ENCODE results near the gene CREG1. TPM values are rescaled to one million over a fixed set of nuclear protein-coding genes. Genes with fewer than 3 reads are reported as not detected.
A peak's percentile ranks its signal among the peaks of the same experiment; 100 is the strongest.

CREG1 gene
- total RNA-seq, 2 experiments from 2014 or later: 9.8 to 11.2 TPM

- Mint-ChIP-seq H3K4me3 (no peak overlapping the region), H3K4me1 (peaks cover 7% of the 10 kb centered on the region), H3K27ac (no peak overlapping the region), H3K9me3 (no peaks in the 10 kb centered on the region), H3K27me3 (peaks cover 8% of the 10 kb centered on the region), H3K36me3 (no peaks in the 10 kb centered on the region)
- peak; percentile 67 for DNase-seq
- POLR2A ChIA-PET: interaction anchor here (1.2 to 3.1 kb wide), 3 partner anchors 16 to 121 kb away, joined by 3 to 12 read pairs (median 3); partner anchors contain the start of gene CD247
- ATAC-seq (ENCODE audit: low read depth): peak; percentile 66
Measured at GRCh38 chr1:167533851-167534300, 19.7 kb downstream of the CREG1 start.

GRCh38 chr1:167532964-167533824, 20.4 kb downstream of the CREG1 start:
- Mint-ChIP-seq H3K4me1 (peaks cover 3% of the 10 kb centered on the region), H3K4me3 (no peak overlapping the region), H3K27ac (no peak overlapping the region), H3K27me3 (peaks cover 8% of the 10 kb centered on the region), H3K9me3 (no peaks in the 10 kb centered on the region), H3K36me3 (no peaks in the 10 kb centered on the region)
- POLR2A ChIA-PET: interaction anchor here (1.2 to 3.1 kb wide), 3 partner anchors 15 to 120 kb away, joined by 3 to 12 read pairs (median 3); partner anchors contain the start of gene CD247
- DNase-seq (no peak), ATAC-seq (ENCODE audit: low read depth) (no peak)

GRCh38 chr1:167532375-167532774, 21.2 kb downstream of the CREG1 start:
- Mint-ChIP-seq H3K4me1 (peaks cover 3% of the 10 kb centered on the region), H3K27ac (no peak overlapping the region), H3K36me3 (no peaks in the 10 kb centered on the region), H3K4me3 (no peak overlapping the region), H3K9me3 (no peaks in the 10 kb centered on the region), H3K27me3 (peaks cover 10% of the 10 kb centered on the region)
- POLR2A ChIA-PET: interaction anchor here (1.2 to 3.1 kb wide), 2 partner anchors 14 to 85 kb away, joined by 3 to 12 read pairs; partner anchors contain the start of gene CD247
- no peak for ATAC-seq (ENCODE audit: low read depth)
- no peak for DNase-seq

- H3K27me3 Mint-ChIP-seq: peaks cover 7% of the 10 kb centered on the region
- no peak for ATAC-seq (ENCODE audit: low read depth)
- peaks cover 7% of the 10 kb centered on the region for H3K4me1 Mint-ChIP-seq
- H3K36me3 Mint-ChIP-seq: no peaks in the 10 kb centered on the region
- H3K4me3 Mint-ChIP-seq: no peak overlapping the region
- no peak for DNase-seq
- no peak overlapping the region for H3K27ac Mint-ChIP-seq
- no peaks in the 10 kb centered on the region for H3K9me3 Mint-ChIP-seq
- POLR2A ChIA-PET: interaction anchor here (0.7 to 3.7 kb wide), 2 partner anchors 12 to 105 kb away, joined by 3 to 25 read pairs; partner anchors contain the start of gene CD247
Measured at GRCh38 chr1:167529829-167530474, 23.6 kb downstream of the CREG1 start.

- Mint-ChIP-seq H3K27ac (no peak overlapping the region), H3K36me3 (no peaks in the 10 kb centered on the region), H3K9me3 (no peaks in the 10 kb centered on the region), H3K4me1 (peaks cover 7% of the 10 kb centered on the region), H3K27me3 (peaks cover 7% of the 10 kb centered on the region), H3K4me3 (no peak overlapping the region)
- DNase-seq (no peak), ATAC-seq (ENCODE audit: low read depth) (no peak)
- POLR2A ChIA-PET: interaction anchor here (2.0 to 3.7 kb wide), 2 partner anchors 10 to 308 kb away, joined by 5 to 25 read pairs; partner anchors contain the start of gene CD247
Measured at GRCh38 chr1:167528057-167528728, 25.4 kb downstream of the CREG1 start.

- H3K9me3 Mint-ChIP-seq: no peaks in the 10 kb centered on the region
- H3K4me3 Mint-ChIP-seq: no peak overlapping the region
- POLR2A ChIA-PET: interaction anchor here (2.0 kb wide), 1 partner anchor 307 kb away, joined by 5 read pairs; no protein-coding TSS in a partner anchor
- ATAC-seq (ENCODE audit: low read depth) (no peak), DNase-seq (no peak)
- no peak overlapping the region for H3K27ac Mint-ChIP-seq
- no peaks in the 10 kb centered on the region for H3K36me3 Mint-ChIP-seq
- peaks cover 4% of the 10 kb centered on the region for H3K4me1 Mint-ChIP-seq
- peaks cover 7% of the 10 kb centered on the region for H3K27me3 Mint-ChIP-seq
Measured at GRCh38 chr1:167526667-167527383, 26.7 kb downstream of the CREG1 start.

- H3K4me3 Mint-ChIP-seq: no peak overlapping the region
- peaks cover 3% of the 10 kb centered on the region for H3K27me3 Mint-ChIP-seq
- no peaks in the 10 kb centered on the region for H3K9me3 Mint-ChIP-seq
- DNase-seq: no peak
- ATAC-seq (ENCODE audit: low read depth): no peak
- H3K36me3 Mint-ChIP-seq: no peaks in the 10 kb centered on the region
- POLR2A ChIA-PET: no interaction called here
- H3K27ac Mint-ChIP-seq: no peak overlapping the region
- H3K4me1 Mint-ChIP-seq: peaks cover 4% of the 10 kb centered on the region
Measured at GRCh38 chr1:167524651-167525050, 28.9 kb downstream of the CREG1 start.

GRCh38 chr1:167522246-167522645, 31.3 kb downstream of the CREG1 start:
- Mint-ChIP-seq H3K36me3 (peaks cover 6% of the 10 kb centered on the region), H3K4me1 (peaks cover 8% of the 10 kb centered on the region), H3K4me3 (no peak overlapping the region), H3K27me3 (no peaks in the 10 kb centered on the region), H3K27ac (no peak overlapping the region), H3K9me3 (no peaks in the 10 kb centered on the region)
- no peak for ATAC-seq (ENCODE audit: low read depth)
- DNase-seq: no peak
- POLR2A ChIA-PET: no interaction called here

- Mint-ChIP-seq H3K4me1 (peaks cover 11% of the 10 kb centered on the region), H3K4me3 (no peak overlapping the region), H3K36me3 (peaks cover 17% of the 10 kb centered on the region), H3K9me3 (no peaks in the 10 kb centered on the region), H3K27ac (no peak overlapping the region), H3K27me3 (no peaks in the 10 kb centered on the region)
- DNase-seq (no peak), ATAC-seq (ENCODE audit: low read depth) (no peak)
- POLR2A ChIA-PET: no interaction called here
Measured at GRCh38 chr1:167520711-167521206, 32.8 kb downstream of the CREG1 start.

GRCh38 chr1:167518331-167518700, 35.2 kb downstream of the CREG1 start, which contains the start of gene CD247:
TSS of gene CD247 (minus strand) at chr1:167518529. CDS start at chr1:167518465, 64 bp downstream.
- ATAC-seq (ENCODE audit: low read depth) (peak; percentile 62), DNase-seq (peak; percentile 72)
- peaks cover 26% of the 10 kb centered on the region for H3K36me3 Mint-ChIP-seq
- peak within 1 kb of the TSS; percentile 96 for H3K4me3 Mint-ChIP-seq
- no peaks in the 10 kb centered on the region for H3K27me3 Mint-ChIP-seq
- POLR2A ChIA-PET: interaction anchor here (0.6 to 6.1 kb wide), 20 partner anchors 10 to 298 kb away, joined by 3 to 66 read pairs (median 11); partner anchors contain the start of genes CREG1 and POU2F1
- H3K4me1 Mint-ChIP-seq: peaks cover 25% of the 10 kb centered on the region
- peak within 1 kb of the TSS; percentile 98 for H3K27ac Mint-ChIP-seq
- no peaks in the 10 kb centered on the region for H3K9me3 Mint-ChIP-seq

GRCh38 chr1:167517535-167518330, 35.8 kb downstream of the CREG1 start:
- Mint-ChIP-seq H3K4me3 (peak overlapping the region; percentile 96), H3K27ac (peak overlapping the region; percentile 98), H3K27me3 (no peaks in the 10 kb centered on the region), H3K9me3 (no peaks in the 10 kb centered on the region), H3K4me1 (peaks cover 28% of the 10 kb centered on the region), H3K36me3 (peaks cover 27% of the 10 kb centered on the region)
- ATAC-seq (ENCODE audit: low read depth): peak; percentile 80
- peak; percentile 78 for DNase-seq
- POLR2A ChIA-PET: interaction anchor here (0.5 to 6.1 kb wide), 23 partner anchors 9 to 298 kb away, joined by 3 to 66 read pairs (median 8); partner anchors contain the start of genes CREG1 and POU2F1

Measured in activated naive CD8-positive, alpha-beta T cell treated with anti-CD3 and anti-CD28 coated beads, Interleukin-2, amount 10 ng/mL, durations not matched to agents 7 days and 5 days (primary cell).